ENCODE measurements around the gene DSCAML1.

DSCAML1 gene

DNA sequence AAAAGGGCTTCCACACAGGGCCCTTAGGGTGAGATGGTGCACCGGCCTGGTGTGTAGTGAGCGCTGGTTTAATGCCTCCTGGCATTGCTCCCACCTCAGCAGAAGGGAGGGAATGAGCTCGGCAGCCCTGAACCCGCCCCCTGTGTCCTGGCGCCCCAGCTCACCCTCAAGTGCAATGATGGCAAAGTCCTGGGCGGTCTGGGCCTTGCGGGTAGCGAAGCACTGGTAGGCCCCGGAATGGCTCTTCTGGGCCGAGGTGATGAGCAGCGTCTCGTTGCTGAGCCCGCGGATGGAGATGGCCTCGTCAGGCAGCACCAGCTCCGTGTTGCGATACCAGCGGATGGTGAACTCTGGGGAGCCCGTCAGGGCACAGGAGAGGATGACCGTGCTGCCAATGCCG lies 276.1 kb downstream of the DSCAML1 start:
- DNase-seq (ENCODE audit: low read depth in 3 of 3): no peak

- no peak for DNase-seq (ENCODE audit: low read depth in 3 of 3)
Observed at GRCh38 chr11:117520201-117520600, 276.8 kb downstream of the DSCAML1 start.

DNA sequence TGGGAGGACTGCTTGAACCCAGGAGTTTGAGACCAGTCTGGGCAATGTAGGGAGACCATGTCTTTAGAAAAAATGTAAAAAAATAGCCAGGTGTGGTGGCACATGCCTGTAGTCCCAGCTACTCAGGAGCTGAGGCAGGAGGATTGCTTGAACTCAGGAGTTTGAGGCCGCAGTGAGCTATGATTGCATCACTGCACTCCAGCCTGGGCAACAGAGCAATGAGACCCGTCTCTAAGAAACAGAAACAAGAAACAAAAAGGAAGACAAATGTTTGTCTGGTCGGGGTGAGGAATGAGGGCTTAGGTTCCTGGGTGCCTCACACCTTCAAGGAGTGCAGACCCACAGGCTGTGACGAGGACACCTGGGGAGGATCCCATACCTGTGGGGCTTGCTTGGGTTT lies 277.4 kb downstream of the DSCAML1 start:
- DNase-seq (ENCODE audit: low read depth in 3 of 3): no peak

- no peak for DNase-seq (ENCODE audit: low read depth in 3 of 3)
Observed at GRCh38 chr11:117519170-117519569, 277.8 kb downstream of the DSCAML1 start.

- DNase-seq (ENCODE audit: low read depth in 3 of 3): no peak
Observed at GRCh38 chr11:117518455-117518854, 278.6 kb downstream of the DSCAML1 start.

GRCh38 chr11:117517097-117517496 lies 279.9 kb downstream of the DSCAML1 start:
- no peak for DNase-seq (ENCODE audit: low read depth in 3 of 3)

GRCh38 chr11:117515892-117516787 lies 280.9 kb downstream of the DSCAML1 start:
- no peak for DNase-seq (ENCODE audit: low read depth in 3 of 3)

DNA sequence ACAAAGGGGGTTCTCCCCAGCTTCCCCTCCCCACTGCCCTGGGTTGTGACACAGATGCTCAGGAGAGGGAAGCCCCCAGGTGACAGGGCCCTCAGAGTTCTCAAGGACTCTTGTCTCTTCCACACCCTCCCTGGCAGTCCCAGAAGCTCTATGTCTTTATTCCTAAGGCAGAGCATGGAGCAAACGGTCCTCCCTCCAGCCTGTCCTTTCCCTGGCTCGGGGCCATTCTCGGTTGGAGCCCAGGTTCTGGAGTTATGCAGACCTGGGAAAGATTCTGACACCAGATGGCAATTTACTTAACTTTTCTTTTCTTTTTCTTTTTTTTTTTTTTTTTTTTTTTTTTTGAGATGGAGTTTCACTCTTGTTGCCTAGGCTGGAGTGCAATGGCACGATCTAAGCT lies 282.8 kb downstream of the DSCAML1 start:
- DNase-seq (ENCODE audit: low read depth in 3 of 3): no peak

GRCh38 chr11:117513666-117514065 lies 283.4 kb downstream of the DSCAML1 start:
- no peak for DNase-seq (ENCODE audit: low read depth in 3 of 3)

- DNase-seq (ENCODE audit: low read depth in 3 of 3): no peak
Observed at GRCh38 chr11:117511931-117512539, 285.0 kb downstream of the DSCAML1 start.

- DNase-seq (ENCODE audit: low read depth in 3 of 3): no peak
Observed at GRCh38 chr11:117511483-117511930, 285.5 kb downstream of the DSCAML1 start.

DNA sequence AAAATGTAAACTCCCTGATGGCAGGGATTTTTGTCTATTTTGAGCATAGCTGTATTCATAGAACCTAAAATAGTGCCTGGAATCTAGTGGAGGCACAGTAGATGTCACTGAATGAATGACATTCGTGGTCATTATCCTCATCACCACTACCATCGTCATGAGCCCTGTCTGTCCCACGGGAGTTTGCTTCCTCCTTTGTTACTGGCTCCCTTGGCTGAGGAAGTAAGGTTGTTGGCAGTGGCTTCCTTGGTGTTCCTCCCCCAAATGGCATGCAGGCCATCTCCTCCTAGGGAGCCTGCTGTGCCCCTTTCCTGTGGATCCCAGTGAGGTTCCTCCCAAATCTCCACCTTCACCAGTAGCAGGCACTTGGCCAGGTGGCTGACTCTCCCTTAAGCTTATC lies 286.4 kb downstream of the DSCAML1 start:
- no peak for DNase-seq (ENCODE audit: low read depth in 3 of 3)

DNA sequence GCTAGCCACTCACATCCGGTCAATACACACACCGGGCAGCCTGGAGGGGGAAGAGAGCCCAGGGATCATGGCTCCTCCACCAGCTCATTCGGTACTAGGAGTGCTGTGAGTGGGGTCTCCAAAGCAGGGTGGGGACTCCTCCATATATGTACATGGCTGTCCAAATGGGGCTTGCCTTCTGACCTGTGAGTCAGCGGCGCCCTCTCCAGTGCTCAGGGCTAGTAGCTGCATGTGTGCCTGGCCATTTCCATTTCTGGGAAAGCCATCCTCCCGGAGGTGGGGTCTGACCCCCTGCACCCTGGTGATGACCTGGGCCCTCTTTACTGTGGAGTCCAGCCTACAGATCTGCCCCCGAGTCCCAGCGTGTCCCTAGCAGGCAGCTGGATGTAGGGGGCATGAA lies 287.5 kb downstream of the DSCAML1 start:
- no peak for DNase-seq (ENCODE audit: low read depth in 3 of 3)

DNA sequence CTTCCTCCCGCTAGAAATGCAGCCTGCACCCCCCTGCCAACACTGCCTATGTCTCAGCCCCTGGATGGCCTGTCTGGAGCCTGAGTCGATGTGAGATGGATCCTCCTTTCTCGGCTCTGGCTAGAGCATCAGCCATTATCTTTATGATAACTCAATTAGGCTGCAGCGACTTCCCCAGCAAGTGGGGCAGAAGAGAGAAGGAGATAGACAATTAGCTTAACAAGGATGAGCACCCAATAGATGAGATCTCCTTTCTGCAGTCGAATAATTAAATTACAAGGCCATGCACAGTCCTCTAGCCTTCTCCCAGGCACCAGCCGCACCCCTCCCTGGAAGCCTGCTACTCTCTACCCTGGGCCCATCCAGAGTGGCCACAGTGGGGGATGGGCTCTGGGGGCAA lies 290.0 kb downstream of the DSCAML1 start:
- no peak for DNase-seq (ENCODE audit: low read depth in 3 of 3)

DNA sequence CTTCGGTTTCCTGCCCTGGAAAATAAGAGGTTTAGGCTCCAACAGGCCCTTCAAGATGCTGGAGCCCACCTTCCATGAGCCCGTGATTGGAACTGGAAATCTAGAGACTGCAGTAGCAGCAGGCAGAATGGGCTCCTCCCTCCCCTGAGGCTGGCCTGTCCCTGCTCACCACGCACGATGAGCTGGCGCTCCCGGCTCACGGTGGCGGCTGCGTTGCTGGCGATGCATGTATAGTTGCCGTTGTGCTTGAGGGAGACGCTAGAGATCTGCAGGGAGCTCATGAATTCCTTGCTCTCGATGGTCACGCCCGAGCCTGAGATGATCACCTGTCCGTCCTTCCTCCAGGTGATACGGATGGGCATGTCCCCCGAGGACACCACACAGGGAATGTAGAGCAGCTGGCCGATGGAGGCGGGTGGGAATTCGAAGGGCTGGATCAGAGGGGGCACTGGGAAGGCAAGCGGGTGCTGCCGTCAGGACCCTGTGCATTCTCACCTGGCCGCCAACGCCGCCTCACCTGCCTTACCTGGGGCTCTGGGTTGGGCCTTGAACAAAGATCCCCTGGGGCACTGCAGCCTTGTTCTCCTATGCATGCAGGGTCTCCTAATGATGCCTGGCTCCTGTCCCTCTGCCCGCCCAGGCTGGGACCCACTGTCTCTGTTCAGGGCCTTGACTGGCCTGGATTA lies 291.6 kb downstream of the DSCAML1 start:
- DNase-seq (ENCODE audit: low read depth in 3 of 3): no peak

GRCh38 chr11:117502779-117503100 lies 294.3 kb downstream of the DSCAML1 start:
- DNase-seq (ENCODE audit: low read depth in 3 of 3): no peak

- no peak for DNase-seq (ENCODE audit: low read depth in 3 of 3)
Observed at GRCh38 chr11:117502015-117502778, 294.8 kb downstream of the DSCAML1 start.

GRCh38 chr11:117501237-117501898 lies 295.6 kb downstream of the DSCAML1 start:
- no peak for DNase-seq (ENCODE audit: low read depth in 3 of 3)

GRCh38 chr11:117498791-117499190 lies 298.2 kb downstream of the DSCAML1 start:
- DNase-seq (ENCODE audit: low read depth in 3 of 3): no peak

- DNase-seq (ENCODE audit: low read depth in 3 of 3): no peak
Observed at GRCh38 chr11:117497206-117497951, 299.6 kb downstream of the DSCAML1 start.

DNA sequence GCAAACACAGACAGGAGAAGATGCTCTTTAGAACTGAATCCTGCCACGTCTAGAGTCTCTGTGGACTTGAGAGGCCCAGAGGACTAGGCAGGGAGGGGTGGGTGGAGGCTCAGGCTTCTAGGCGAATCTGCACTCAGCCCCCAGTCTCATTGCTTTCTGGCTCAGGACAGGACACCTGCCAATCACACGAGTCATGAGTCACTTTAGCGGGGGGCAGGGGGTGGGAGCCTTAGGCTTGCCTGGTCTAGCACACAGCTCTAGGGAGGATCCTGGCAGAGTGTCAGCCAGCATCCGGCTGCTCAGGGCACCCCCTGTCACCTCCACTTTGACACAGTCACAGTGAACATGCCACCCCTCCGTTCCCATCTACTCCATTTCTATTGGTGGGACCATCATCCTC lies 301.7 kb downstream of the DSCAML1 start:
- no peak for DNase-seq (ENCODE audit: low read depth in 3 of 3)

All from stimulated activated CD4-positive, alpha-beta T cell treated with anti-CD3 and anti-CD28 coated beads, TNF-alpha, amount 100 ng/mL, for 48 hours (primary cell).